SK-N-SH treated with all-trans-retinoic acid at 6 μM for 48 hours (cell line): Measurements from ENCODE around the gene CACNA2D4.

Experiments used
- ATAC-seq: fragments of 200-7000 bp; cut with Tn5 transposase; 3 replicates; pipeline ENCODE4 v1.9.1; 2020; ENCODE audit warnings: mild to moderate bottlenecking, moderate library complexity
- ARNTL ChIP-seq: fragments of 450-650 bp; formaldehyde crosslinking; IDR thresholded peaks from 2 replicates; pipeline ENCODE4 v1.5.0; 2020; ENCODE audit warnings: low read depth, mild to moderate bottlenecking, moderate library complexity, borderline replicate concordance
- BACH2 ChIP-seq: fragments of 250-450 bp; sonication (Bioruptor Pico); IDR thresholded peaks from 2 replicates; pipeline ENCODE4 v1.9.0; 2021; ENCODE audit warnings: mild to moderate bottlenecking, borderline replicate concordance
- CSDC2 ChIP-seq: fragments of 250-450 bp; sonication (Bioruptor Pico); IDR thresholded peaks from 2 replicates; pipeline ENCODE4 v1.5.0; 2020; ENCODE audit warnings: mild to moderate bottlenecking, moderate library complexity
- ESRRG ChIP-seq: fragments of 250-450 bp; sonication (Bioruptor Pico); IDR thresholded peaks from 2 replicates; pipeline ENCODE4 v1.6.1; 2021; ENCODE audit warnings: mild to moderate bottlenecking
- GLIS3 ChIP-seq: fragments of 250-450 bp; sonication (Bioruptor Pico); IDR thresholded peaks from 2 replicates; pipeline ENCODE4 v1.5.0; 2020; ENCODE audit warnings: mild to moderate bottlenecking, moderate library complexity
- ISL1 ChIP-seq: fragments of 250-450 bp; sonication (Bioruptor Pico); IDR thresholded peaks from 2 replicates; pipeline ENCODE4 v2.1.2; 2022; ENCODE audit warnings: mild to moderate bottlenecking, moderate library complexity
- OSR1 ChIP-seq: fragments of 250-450 bp; sonication (Bioruptor Pico); IDR thresholded peaks from 2 replicates; pipeline ENCODE4 v1.8.0; 2022; ENCODE audit warnings: moderate library complexity, mild to moderate bottlenecking, inconsistent platforms
- PPARA ChIP-seq: fragments of 250-450 bp; sonication (Bioruptor Pico); IDR thresholded peaks from 2 replicates; pipeline ENCODE4 v1.5.0; 2020; ENCODE audit warnings: mild to moderate bottlenecking, borderline replicate concordance
- RARB ChIP-seq: fragments of 250-450 bp; sonication (Bioruptor Pico); IDR thresholded peaks from 2 replicates; pipeline ENCODE4 v1.8.0; 2021; ENCODE audit warnings: mild to moderate bottlenecking, moderate library complexity
- TCF4 ChIP-seq: fragments of 250-450 bp; sonication (Bioruptor Pico); IDR thresholded peaks from 2 replicates; pipeline ENCODE4 v1.8.0; 2021; ENCODE audit warnings: mild to moderate bottlenecking, moderate library complexity, borderline replicate concordance
- TOX ChIP-seq: fragments of 250-450 bp; sonication (Bioruptor Pico); IDR thresholded peaks from 2 replicates; pipeline ENCODE4 v1.8.0; 2021; ENCODE audit warnings: mild to moderate bottlenecking, moderate library complexity, borderline replicate concordance
- ZC3H10 ChIP-seq: fragments of 250-450 bp; sonication (Bioruptor Pico); IDR thresholded peaks from 2 replicates; pipeline ENCODE4 v1.5.1; 2021; ENCODE audit warnings: mild to moderate bottlenecking, moderate library complexity
- ZFP3 ChIP-seq: fragments of 250-450 bp; sonication (Bioruptor Pico); IDR thresholded peaks from 2 replicates; pipeline ENCODE4 v1.5.0; 2020; ENCODE audit warnings: mild to moderate bottlenecking, moderate library complexity
- ZFP30 ChIP-seq: fragments of 450-650 bp; formaldehyde crosslinking; IDR thresholded peaks from 2 replicates; pipeline ENCODE4 v1.5.0; 2022; ENCODE audit warnings: mild to moderate bottlenecking, moderate library complexity
- ZNF565 ChIP-seq: fragments of 450-650 bp; formaldehyde crosslinking; conservative IDR thresholded peaks from 2 replicates; pipeline ENCODE4 v1.5.0; 2020; ENCODE audit warnings: low read depth, mild to moderate bottlenecking, moderate library complexity
- ZNF70 ChIP-seq: fragments of 450-650 bp; formaldehyde crosslinking; IDR thresholded peaks from 2 replicates; pipeline ENCODE4 v1.5.0; 2020; ENCODE audit warnings: mild to moderate bottlenecking, moderate library complexity
- ZNF8 ChIP-seq: fragments of 450-650 bp; formaldehyde crosslinking; IDR thresholded peaks from 2 replicates; pipeline ENCODE4 v1.5.0; 2020; ENCODE audit warnings: mild to moderate bottlenecking, moderate library complexity
- TF ChIP-seq, protein P1 (sequence below): fragments of 250-450 bp; sonication (Bioruptor Pico); IDR thresholded peaks from 2 replicates; pipeline ENCODE4 v1.8.0; 2021; ENCODE audit warnings: low read depth, mild to moderate bottlenecking, moderate library complexity, borderline replicate concordance
- TF ChIP-seq, protein P2 (sequence below): fragments of 250-450 bp; sonication (Bioruptor Pico); IDR thresholded peaks from 2 replicates; pipeline ENCODE4 v1.5.1; 2020; ENCODE audit warnings: low read depth, mild to moderate bottlenecking, moderate library complexity
- TF ChIP-seq, protein P3 (sequence below): fragments of 250-450 bp; sonication (Bioruptor Pico); IDR thresholded peaks from 2 replicates; pipeline ENCODE4 v1.5.0; 2020; ENCODE audit warnings: mild to moderate bottlenecking, moderate library complexity
- TF ChIP-seq, protein P4 (sequence below): fragments of 250-450 bp; sonication (Bioruptor Pico); IDR thresholded peaks from 2 replicates; pipeline ENCODE4 v1.5.1; 2021; ENCODE audit warnings: mild to moderate bottlenecking, moderate library complexity

CACNA2D4 gene

DNA sequence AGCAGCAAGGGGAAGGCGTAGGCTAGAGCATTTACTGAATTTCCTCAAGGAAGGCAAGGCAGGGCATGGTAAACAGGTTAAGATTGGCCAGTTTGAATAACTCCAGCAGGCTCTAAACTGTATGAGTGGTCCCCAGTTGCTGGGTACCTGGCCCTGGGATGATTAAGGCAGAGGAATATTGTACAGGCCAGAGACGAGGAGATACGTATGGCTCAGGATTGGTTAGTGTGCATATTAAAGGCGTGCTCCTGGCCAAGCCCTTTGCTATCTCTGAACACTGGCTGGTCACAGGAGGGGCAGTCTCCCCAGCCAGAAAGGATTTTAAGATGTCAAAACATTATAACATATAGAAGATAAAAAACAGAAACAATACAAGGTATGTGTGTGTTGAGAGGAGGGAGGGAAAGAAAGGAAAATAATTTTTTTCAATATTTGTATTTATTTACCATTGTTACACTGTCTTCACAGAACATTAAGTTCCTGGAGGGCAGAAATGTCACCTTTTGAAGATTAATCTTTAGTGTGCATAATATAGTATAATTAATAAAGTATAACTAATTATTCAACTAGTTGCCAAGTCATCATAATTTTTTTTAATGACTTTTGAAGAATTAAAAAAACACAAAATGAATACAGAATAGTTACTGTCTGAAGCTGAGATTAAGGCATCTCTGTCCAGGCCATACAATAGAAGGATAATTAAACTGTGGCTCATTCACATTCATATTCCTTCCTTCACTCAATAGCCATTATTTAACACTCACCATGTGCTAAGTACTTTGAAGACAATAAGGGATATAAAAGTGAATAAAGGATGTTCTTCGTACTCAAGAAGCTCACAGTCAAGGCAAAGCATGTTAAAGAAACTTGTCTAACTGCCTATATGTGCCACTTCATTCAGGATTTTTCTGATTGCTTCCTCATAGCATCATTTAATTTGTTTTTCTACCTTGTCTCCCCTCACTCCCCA, 43.9 kb upstream of the CACNA2D4 start:
- ATAC-seq: no peak
- TF ChIP-seq ZNF8 (CRISPR knock-in tag) (no peak), BACH2 (CRISPR knock-in tag) (no peak), OSR1 (CRISPR knock-in tag) (no peak), PPARA (CRISPR knock-in tag) (no peak), ZNF565 (CRISPR knock-in tag) (no peak), ZC3H10 (CRISPR knock-in tag) (no peak), RARB (CRISPR knock-in tag) (no peak), TCF4 (CRISPR knock-in tag) (no peak), ZFP30 (CRISPR knock-in tag) (no peak)
- TF ChIP-seq, protein P1, sequence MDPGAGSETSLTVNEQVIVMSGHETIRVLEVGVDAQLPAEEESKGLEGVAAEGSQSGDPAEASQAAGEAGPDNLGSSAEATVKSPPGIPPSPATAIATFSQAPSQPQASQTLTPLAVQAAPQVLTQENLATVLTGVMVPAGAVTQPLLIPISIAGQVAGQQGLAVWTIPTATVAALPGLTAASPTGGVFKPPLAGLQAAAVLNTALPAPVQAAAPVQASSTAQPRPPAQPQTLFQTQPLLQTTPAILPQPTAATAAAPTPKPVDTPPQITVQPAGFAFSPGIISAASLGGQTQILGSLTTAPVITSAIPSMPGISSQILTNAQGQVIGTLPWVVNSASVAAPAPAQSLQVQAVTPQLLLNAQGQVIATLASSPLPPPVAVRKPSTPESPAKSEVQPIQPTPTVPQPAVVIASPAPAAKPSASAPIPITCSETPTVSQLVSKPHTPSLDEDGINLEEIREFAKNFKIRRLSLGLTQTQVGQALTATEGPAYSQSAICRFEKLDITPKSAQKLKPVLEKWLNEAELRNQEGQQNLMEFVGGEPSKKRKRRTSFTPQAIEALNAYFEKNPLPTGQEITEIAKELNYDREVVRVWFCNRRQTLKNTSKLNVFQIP (CRISPR knock-in tag): no peak
- TF ChIP-seq, protein P2, sequence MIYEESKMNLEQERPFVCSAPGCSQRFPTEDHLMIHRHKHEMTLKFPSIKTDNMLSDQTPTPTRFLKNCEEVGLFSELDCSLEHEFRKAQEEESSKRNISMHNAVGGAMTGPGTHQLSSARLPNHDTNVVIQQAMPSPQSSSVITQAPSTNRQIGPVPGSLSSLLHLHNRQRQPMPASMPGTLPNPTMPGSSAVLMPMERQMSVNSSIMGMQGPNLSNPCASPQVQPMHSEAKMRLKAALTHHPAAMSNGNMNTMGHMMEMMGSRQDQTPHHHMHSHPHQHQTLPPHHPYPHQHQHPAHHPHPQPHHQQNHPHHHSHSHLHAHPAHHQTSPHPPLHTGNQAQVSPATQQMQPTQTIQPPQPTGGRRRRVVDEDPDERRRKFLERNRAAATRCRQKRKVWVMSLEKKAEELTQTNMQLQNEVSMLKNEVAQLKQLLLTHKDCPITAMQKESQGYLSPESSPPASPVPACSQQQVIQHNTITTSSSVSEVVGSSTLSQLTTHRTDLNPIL (CRISPR knock-in tag): no peak
- TF ChIP-seq, protein P3, sequence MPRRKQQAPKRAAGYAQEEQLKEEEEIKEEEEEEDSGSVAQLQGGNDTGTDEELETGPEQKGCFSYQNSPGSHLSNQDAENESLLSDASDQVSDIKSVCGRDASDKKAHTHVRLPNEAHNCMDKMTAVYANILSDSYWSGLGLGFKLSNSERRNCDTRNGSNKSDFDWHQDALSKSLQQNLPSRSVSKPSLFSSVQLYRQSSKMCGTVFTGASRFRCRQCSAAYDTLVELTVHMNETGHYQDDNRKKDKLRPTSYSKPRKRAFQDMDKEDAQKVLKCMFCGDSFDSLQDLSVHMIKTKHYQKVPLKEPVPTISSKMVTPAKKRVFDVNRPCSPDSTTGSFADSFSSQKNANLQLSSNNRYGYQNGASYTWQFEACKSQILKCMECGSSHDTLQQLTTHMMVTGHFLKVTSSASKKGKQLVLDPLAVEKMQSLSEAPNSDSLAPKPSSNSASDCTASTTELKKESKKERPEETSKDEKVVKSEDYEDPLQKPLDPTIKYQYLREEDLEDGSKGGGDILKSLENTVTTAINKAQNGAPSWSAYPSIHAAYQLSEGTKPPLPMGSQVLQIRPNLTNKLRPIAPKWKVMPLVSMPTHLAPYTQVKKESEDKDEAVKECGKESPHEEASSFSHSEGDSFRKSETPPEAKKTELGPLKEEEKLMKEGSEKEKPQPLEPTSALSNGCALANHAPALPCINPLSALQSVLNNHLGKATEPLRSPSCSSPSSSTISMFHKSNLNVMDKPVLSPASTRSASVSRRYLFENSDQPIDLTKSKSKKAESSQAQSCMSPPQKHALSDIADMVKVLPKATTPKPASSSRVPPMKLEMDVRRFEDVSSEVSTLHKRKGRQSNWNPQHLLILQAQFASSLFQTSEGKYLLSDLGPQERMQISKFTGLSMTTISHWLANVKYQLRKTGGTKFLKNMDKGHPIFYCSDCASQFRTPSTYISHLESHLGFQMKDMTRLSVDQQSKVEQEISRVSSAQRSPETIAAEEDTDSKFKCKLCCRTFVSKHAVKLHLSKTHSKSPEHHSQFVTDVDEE (CRISPR knock-in tag): no peak
- TF ChIP-seq, protein P4, sequence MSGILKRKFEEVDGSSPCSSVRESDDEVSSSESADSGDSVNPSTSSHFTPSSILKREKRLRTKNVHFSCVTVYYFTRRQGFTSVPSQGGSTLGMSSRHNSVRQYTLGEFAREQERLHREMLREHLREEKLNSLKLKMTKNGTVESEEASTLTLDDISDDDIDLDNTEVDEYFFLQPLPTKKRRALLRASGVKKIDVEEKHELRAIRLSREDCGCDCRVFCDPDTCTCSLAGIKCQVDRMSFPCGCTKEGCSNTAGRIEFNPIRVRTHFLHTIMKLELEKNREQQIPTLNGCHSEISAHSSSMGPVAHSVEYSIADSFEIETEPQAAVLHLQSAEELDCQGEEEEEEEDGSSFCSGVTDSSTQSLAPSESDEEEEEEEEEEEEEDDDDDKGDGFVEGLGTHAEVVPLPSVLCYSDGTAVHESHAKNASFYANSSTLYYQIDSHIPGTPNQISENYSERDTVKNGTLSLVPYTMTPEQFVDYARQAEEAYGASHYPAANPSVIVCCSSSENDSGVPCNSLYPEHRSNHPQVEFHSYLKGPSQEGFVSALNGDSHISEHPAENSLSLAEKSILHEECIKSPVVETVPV (CRISPR knock-in tag): no peak
- TF ChIP-seq, all 23 proteins: peak for 0

DNA sequence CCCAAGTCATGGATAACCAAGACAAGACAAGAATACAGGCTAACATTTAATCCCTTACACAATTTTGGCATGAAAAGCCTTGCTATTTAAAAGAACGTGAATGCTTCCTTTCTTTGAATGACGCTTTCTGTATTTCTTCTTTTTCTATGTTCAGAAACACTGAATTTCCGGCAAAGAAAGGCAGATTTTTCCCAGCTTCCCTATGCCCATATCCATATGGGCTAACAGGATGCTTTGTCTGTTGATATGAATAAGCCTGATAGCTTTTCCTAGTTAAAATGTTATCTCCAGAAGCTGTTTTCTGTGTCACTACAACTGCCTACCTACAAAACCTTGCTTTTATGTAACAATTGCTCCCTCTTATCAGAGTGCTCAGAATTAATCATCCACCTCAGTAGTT, 38.3 kb upstream of the CACNA2D4 start:
- no peak for ATAC-seq
- no peak for TF ChIP-seq GLIS3 (CRISPR knock-in tag)
- TF ChIP-seq TOX (CRISPR knock-in tag): no peak
- TF ChIP-seq, protein P1 (CRISPR knock-in tag): no peak
- TF ChIP-seq TCF4 (CRISPR knock-in tag): no peak
- TF ChIP-seq, protein P3 (CRISPR knock-in tag): no peak
- no peak for TF ChIP-seq ZNF8 (CRISPR knock-in tag)
- TF ChIP-seq OSR1 (CRISPR knock-in tag): no peak
- no peak for TF ChIP-seq CSDC2 (CRISPR knock-in tag)
- no peak for TF ChIP-seq ARNTL
- TF ChIP-seq, protein P4 (CRISPR knock-in tag): no peak
- no peak for TF ChIP-seq PPARA (CRISPR knock-in tag)
- no peak for TF ChIP-seq RARB (CRISPR knock-in tag)
- no peak for TF ChIP-seq ZFP30 (CRISPR knock-in tag)
- TF ChIP-seq ZC3H10 (CRISPR knock-in tag): no peak
- no peak for TF ChIP-seq ISL1 (CRISPR knock-in tag)
- TF ChIP-seq ZFP3: no peak
- no peak for TF ChIP-seq ESRRG (CRISPR knock-in tag)
- no peak for TF ChIP-seq ZNF70 (CRISPR knock-in tag)
- TF ChIP-seq, all 23 proteins: peak for 0
